ENCODE results near the gene DENND10. TPM values are rescaled to one million over a fixed set of nuclear protein-coding genes. Genes with fewer than 3 reads are reported as not detected.
"Not testable (repeated sequence)": the region's sequence is repeated elsewhere in the genome, so short reads cannot be mapped to it uniquely, and the experiment has no call there.

Gene DENND10
- total RNA-seq, 4 donors from 2014 or later, result 25.8 to 46.2 (median 40.5) TPM

DNA sequence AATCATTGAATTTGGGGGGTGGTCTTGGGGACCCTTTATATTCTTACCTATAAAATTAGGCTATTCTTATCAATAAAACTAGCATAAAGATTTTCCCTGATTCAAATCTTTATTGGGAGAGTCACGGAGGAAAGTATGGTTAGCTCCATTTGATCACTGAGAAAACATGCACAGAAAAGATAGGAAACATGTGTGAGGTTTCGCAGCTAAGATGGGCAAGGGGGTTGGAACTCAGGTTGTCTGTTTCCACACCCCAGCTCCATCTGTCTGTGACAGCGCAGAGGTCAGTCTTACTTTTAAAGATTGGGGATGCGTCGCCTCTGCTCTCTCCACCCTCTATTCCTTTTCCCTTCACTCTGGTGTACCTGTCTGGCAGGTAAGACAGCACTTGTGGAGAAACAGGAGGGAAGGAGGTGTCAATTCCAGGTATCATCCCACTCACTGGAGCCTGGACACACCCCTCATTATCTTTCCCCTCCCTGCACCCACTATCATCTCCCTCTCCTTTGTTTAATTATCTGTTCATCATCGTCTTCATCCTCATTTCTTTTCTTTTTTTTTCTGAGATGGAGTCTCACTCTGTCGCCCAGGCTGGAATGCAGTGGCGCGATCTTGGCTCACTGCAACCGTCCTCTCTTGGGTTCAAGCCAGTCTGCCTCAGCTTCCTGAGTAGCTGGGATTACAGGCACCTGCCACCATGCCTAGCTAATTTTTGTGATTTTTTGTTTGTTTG, 2.4 kb upstream of the DENND10 start:
- TF ChIP-seq POLR2A (IDR thresholded peaks at IDR 0.05) (no peak), CTCF (IDR thresholded peaks at IDR 0.05) (no peak)
- WGBS, 2 donors, result 33 to 40% methylated on average over 10 of the region's 10 CpGs
- no peak for DNase-seq (ENCODE audit: low spot score in 2 of 2)
- intact Hi-C loops (cut with DNase I; ENCODE audit: low total_unique reads), result no loop called here
- H3K4me3 ChIP-seq (ENCODE audit: low read depth, poor library complexity, severe bottlenecking), result no peak overlapping the region

DNA sequence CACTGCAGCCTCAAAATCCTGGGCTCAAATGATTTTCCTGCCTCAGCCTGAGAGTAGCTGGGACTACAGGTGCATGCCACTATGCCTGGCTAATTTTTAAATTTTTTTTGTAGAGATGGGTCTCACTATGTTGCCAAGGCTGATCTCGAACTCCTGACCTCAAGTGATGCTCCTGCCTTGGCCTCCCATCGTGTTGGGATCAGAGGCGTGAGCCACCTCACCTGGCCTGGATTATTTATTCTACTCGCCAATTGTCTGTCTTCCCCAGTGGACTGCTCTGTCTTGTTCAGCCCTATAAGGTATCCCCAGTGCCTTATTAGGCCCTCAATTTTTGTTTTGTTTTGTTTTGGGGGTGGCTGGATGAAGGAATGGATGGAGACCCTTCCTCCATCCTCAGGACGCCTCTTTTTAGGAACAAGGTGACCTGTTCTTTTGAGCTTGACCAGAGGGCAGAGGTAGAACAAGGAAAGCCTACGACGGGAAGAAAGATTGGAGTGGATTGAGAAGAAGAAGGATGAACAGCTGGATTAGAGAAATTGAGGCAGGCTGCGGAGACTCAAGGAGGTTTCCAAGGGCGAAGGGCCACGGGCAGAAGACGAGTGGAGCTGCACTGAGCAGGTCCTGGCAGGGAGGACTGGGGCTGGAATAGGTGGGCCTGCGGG, 541 bp upstream of the DENND10 start:
- intact Hi-C loops (cut with DNase I; ENCODE audit: low total_unique reads), result no loop called here
- no peak for DNase-seq (ENCODE audit: low spot score in 2 of 2)
- H3K4me3 ChIP-seq (ENCODE audit: low read depth, poor library complexity, severe bottlenecking), result no peak overlapping the region
- TF ChIP-seq CTCF (IDR thresholded peaks at IDR 0.05), result no peak
- no peak for TF ChIP-seq POLR2A (IDR thresholded peaks at IDR 0.05)
- 46 to 48% methylated on average over 11 to 12 of the region's 12 CpGs for WGBS, 2 donors

GRCh38 chr10:119104654-119105015, 722 bp downstream of the DENND10 start:
- peak overlapping the region; percentile 10 for H3K4me3 ChIP-seq (ENCODE audit: low read depth, poor library complexity, severe bottlenecking)
- WGBS, 2 donors, result 2% methylated on average over 14 to 21 of the region's 22 CpGs
- intact Hi-C loops (cut with DNase I; ENCODE audit: low total_unique reads), result no loop called here
- no peak for TF ChIP-seq CTCF (IDR thresholded peaks at IDR 0.05)
- TF ChIP-seq POLR2A (IDR thresholded peaks at IDR 0.05), result no peak
- DNase-seq (ENCODE audit: low spot score in 2 of 2), result no peak

DNA sequence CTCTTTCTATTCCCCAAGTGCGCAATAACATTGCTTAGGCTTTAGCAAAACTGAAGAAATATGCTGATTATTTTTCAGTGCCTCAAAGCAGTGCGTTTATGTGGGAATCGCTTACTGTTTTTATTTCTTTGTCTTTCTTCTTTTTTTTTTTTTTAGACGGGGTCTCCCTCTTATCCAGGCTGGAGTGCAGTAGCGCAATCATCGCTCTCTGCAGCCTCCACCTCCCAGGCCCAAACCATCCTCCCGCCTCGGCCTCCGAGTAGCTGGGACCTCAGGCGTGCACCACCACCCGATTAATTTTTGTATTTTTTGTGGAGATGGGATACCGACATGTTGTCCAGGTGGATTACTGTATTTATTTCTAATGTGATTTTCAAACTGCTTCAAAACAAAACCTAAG, 1.2 kb downstream of the DENND10 start:
- 90 to 92% methylated on average over 12 of the region's 12 CpGs for WGBS, 2 donors
- no peak overlapping the region for H3K4me3 ChIP-seq (ENCODE audit: low read depth, poor library complexity, severe bottlenecking)
- intact Hi-C loops (cut with DNase I; ENCODE audit: low total_unique reads), result no loop called here
- TF ChIP-seq POLR2A (IDR thresholded peaks at IDR 0.05), result no peak
- no peak for TF ChIP-seq CTCF (IDR thresholded peaks at IDR 0.05)
- DNase-seq (ENCODE audit: low spot score in 2 of 2), result no peak

DNA sequence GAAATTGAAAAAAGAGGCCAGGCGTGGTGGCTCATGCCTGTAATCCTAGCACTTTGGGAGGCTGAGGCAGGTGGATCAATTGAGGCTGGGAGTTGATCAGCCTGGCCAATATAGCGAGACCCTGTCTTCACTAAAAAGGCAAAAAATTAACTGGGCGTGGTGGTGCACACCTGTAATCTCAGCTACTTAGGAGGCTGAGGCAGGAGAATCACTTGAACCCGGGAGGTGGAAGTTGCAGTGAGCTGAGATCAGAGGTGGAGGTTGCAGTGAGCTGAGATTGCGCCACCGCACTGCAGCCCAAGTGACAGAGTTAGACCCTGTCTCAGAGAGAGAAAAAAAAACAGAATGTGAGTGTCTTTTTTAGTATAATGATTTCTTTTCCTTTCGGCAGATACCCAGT, 2.0 kb downstream of the DENND10 start:
- intact Hi-C loops (cut with DNase I; ENCODE audit: low total_unique reads); DNase-seq (ENCODE audit: low spot score in 2 of 2); H3K4me3 ChIP-seq (ENCODE audit: low read depth, poor library complexity, severe bottlenecking): not testable (repeated sequence)
- WGBS, 2 donors, result 92 to 98% methylated on average over 7 of the region's 7 CpGs

- intact Hi-C loops (cut with DNase I; ENCODE audit: low total_unique reads); H3K4me3 ChIP-seq (ENCODE audit: low read depth, poor library complexity, severe bottlenecking); DNase-seq (ENCODE audit: low spot score in 2 of 2): not testable (repeated sequence)
- WGBS, 2 donors, result 88 to 95% methylated on average over 6 of the region's 6 CpGs
Measured at GRCh38 chr10:119107106-119107505, 3.2 kb downstream of the DENND10 start.

DNA sequence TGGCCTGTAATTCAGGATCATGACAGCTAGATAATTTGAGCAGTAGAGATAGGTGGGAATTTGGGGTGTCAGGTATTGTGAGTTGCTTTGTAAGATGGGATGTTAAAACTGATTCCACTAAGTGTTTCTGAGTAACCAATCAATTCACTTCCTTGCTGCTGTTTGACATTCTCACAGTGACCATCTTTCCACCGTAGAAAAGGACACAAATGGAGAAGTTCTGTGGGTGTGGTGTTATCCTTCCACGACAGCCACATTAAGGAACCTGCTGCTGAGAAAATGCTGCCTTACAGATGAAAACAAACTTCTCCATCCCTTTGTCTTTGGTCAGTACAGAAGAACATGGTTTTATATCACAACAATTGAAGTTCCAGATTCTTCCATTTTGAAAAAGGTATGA, 3.9 kb downstream of the DENND10 start:
- intact Hi-C loops (cut with DNase I; ENCODE audit: low total_unique reads); DNase-seq (ENCODE audit: low spot score in 2 of 2): not testable (repeated sequence)
- 92 to 95% methylated on average over 2 of the region's 2 CpGs for WGBS, 2 donors

More for the DNA sequence above, 3.9 kb downstream of the DENND10 start:
- not testable (repeated sequence) for H3K4me3 ChIP-seq (ENCODE audit: low read depth, poor library complexity, severe bottlenecking)

Measured in lower leg skin (tissue), 4 donors.